HG03103 (cell line): ENCODE results near the gene HLA-E.
"Not testable (repeated sequence)": the region's sequence is repeated elsewhere in the genome, so short reads cannot be mapped to it uniquely, and the experiment has no call there.

Experiments
- ATAC-seq: cut with Tn5 transposase; IDR thresholded peaks from one replicate; pipeline ENCODE4 v1.9.1; 2021; ENCODE audit warnings: low read depth; ENCODE audit not compliant: unreplicated experiment

Gene HLA-E

GRCh38 chr6:30480536-30481156 lies 8.7 kb upstream of the HLA-E start:
- no peak for ATAC-seq

GRCh38 chr6:30481211-30481964 lies 7.9 kb upstream of the HLA-E start:
- ATAC-seq, result no peak

- not testable (repeated sequence) for ATAC-seq
These were observed 7.2 kb upstream of the HLA-E start for GRCh38 chr6:30481965-30482644.

GRCh38 chr6:30483677-30484279 lies 5.5 kb upstream of the HLA-E start:
- no peak for ATAC-seq

GRCh38 chr6:30485236-30485635 lies 4.1 kb upstream of the HLA-E start:
- no peak for ATAC-seq

GRCh38 chr6:30487926-30488325 lies 1.4 kb upstream of the HLA-E start:
- ATAC-seq, result no peak

- ATAC-seq, result not testable (repeated sequence)
These were observed 620 bp upstream of the HLA-E start for GRCh38 chr6:30488697-30489080.

GRCh38 chr6:30490026-30490876 lies 942 bp downstream of the HLA-E start:
- ATAC-seq, result no peak

- not testable (repeated sequence) for ATAC-seq
These were observed 2.1 kb downstream of the HLA-E start for GRCh38 chr6:30491291-30491953.

- ATAC-seq, result no peak
These were observed 3.0 kb downstream of the HLA-E start for GRCh38 chr6:30491991-30492952.

GRCh38 chr6:30493643-30494250 lies 4.4 kb downstream of the HLA-E start:
- ATAC-seq, result no peak

- ATAC-seq, result no peak
These were observed 5.1 kb downstream of the HLA-E start for GRCh38 chr6:30494291-30494861.

GRCh38 chr6:30495060-30495459 lies 5.8 kb downstream of the HLA-E start:
- not testable (repeated sequence) for ATAC-seq

GRCh38 chr6:30495993-30496392 lies 6.7 kb downstream of the HLA-E start:
- no peak for ATAC-seq

- ATAC-seq, result not testable (repeated sequence)
These were observed 7.9 kb downstream of the HLA-E start for GRCh38 chr6:30497261-30497599.

- no peak for ATAC-seq
These were observed 8.4 kb downstream of the HLA-E start for GRCh38 chr6:30497714-30498113.

GRCh38 chr6:30498705-30499104 lies 9.4 kb downstream of the HLA-E start:
- ATAC-seq, result not testable (repeated sequence)
